Measurements from ENCODE around the gene FBXL16.
"Not testable (repeated sequence)": the region's sequence is repeated elsewhere in the genome, so short reads cannot be mapped to it uniquely, and the experiment has no call there.

Gene FBXL16

GRCh38 chr16:705431-706188 lies at the start of gene FBXL16:
TSS of gene FBXL16 (minus strand) at chr16:705801. CDS start at chr16:697405, 8,396 bp downstream.
- peak; percentile 69 to 81 for DNase-seq

DNA sequence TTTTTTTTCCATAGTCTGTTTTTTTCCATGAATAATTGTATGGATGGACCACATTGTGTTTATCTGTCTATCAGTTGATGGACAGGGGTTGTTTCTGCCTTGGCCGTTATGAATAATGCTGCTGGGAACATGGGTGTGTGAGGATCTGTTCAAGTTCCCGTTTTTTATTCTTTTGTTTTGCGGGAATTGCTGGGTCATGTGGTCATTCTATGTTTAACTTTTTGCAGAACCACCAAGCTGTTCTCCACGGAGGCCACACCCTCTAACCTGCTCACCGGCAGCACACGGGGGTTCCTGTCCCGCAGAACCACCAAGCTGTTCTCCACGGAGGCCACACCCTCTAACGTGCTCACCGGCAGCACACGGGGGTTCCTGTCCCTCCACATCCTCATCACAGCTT lies 49.1 kb upstream of the FBXL16 start:
- no peak for DNase-seq

- not testable (repeated sequence) for DNase-seq
Observed at GRCh38 chr16:754121-754607, 48.6 kb upstream of the FBXL16 start.

DNA sequence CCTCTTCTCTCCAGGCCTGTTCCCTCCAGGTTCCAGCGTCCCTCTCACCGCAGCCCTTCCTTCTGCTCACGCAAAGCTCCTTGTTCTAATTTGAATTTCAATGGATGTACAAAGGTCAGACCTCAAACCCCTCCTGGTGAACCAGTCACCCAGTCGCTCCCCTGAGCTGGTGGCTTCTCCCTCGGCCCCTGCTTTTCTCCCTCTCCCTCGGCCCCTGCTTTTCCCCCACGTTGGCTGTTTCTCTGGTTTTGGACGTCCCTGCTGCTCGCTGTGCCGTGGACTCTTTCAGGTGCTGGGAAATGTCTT lies 46.4 kb upstream of the FBXL16 start:
- no peak for DNase-seq

DNA sequence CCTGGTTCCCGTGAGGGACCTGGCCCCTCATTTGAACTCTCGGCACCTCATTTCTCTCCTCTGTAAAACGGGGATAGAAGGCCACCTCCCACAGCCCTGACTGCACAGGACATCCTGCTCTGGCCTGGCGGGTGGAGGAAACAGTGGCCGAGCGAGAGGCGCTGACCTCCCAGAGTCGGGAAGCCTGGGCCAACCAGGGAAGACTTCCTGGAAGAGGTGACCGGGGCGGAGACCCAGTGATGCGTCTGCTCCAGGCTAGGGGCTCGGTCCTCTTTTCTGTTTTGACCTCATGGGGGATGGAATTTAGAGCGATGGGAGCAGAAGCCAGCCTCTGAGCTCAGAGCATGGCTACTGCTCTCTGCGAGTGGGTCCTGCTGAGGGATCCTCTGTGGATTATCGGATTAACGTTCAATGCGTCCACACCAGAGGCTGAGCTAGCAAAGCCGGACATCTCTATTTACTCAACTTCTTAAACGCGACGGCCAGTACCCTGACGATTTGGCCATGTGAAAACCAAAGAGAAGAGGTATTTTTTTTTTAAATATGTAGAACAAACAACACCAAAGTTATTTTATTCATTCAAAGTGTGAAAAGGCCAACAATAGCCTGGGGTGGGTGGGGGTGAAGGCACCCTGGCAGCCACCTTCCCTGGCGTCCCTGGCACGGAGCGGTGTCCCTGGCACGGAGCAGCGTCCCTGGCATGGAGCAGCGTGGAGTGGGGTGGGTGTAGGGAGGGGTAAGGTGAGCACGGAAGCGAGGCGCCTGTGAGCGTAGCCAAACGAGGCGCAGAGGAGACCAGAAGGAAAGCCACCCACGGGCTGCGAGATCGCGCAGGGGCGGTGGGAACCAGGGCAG lies 45.8 kb upstream of the FBXL16 start:
- no peak for DNase-seq

- DNase-seq: no peak
Observed at GRCh38 chr16:750485-750884, 44.9 kb upstream of the FBXL16 start.

DNA sequence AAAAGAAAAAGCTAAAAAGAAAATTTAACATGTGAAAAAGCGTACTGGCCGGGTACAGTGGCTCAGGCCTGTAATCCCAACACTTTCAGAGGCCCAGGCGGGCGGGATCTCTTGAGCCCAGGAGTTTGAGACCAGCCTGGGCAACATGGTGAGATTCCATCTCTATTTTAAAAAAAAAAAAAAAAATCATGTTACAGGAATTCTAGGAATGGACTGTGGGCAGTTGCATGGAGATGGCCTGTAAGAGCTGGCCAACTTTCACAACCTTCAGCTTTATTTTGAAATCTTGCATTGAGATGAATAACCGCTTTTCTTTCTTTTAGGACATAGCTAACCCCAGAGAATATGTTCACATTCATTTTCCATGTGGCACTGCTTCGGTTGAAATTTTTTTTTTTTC lies 43.4 kb upstream of the FBXL16 start:
- no peak for DNase-seq

DNA sequence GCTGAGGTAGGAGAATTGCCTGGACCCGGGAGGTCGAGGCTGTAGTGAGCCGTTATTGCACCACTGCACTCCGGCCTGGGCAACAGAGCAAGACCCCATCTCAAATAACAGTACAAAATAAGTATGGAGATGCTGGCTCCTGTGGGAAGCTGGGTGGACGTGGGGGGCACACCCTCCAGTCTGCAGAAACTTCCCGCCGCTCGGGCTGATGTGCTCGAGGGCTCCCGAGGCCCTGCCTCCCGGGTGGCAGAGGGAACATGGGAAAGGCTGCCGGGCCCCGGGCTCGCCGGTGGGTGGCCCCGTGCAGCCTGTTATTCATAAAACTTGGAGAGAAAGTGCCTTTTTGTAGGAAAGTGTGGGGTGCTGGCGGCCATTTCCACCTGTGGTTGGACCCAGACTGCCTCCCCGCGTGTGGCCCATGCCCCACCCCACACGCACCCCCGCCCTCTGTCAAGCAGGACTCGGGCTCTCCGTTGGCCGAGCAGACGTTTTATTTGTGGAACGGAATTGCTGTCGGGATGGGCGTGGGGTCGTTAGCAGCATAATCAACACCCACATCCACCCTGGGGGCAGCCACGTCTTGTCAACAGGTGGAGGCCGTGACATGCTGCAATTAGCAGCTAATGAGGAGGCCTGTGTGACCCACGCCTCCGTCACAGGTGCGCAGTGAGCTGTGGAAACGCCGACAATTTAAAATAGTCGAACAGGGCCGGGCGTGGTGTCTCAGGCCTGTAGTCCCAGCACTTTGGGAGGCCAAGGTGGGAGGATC lies 42.6 kb upstream of the FBXL16 start:
- no peak for DNase-seq

GRCh38 chr16:746637-747036 lies 41.0 kb upstream of the FBXL16 start:
- DNase-seq: no peak

GRCh38 chr16:745739-746138 lies 40.1 kb upstream of the FBXL16 start:
- DNase-seq: no peak

- DNase-seq: no peak
Observed at GRCh38 chr16:743794-744500, 38.3 kb upstream of the FBXL16 start.

DNA sequence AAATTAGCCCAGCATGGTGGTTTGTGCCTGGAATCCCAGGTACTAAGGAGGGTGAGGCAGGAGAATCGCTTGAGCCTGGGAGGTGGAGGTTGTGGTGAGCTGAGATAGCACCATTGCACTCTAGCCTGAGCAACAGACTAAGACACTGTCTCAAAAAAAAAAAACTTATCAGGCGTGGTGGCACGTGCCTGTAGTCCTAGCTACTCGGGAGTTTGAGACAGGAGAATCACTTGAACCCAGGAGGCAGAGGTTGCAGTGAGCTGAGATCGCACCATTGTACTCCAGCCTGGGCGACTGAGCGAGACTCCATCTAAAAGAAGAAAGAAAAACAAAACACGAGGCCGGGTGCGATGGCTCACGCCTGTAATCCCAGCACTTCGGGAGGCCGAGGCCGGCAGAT lies 37.3 kb upstream of the FBXL16 start:
- DNase-seq: not testable (repeated sequence)

DNA sequence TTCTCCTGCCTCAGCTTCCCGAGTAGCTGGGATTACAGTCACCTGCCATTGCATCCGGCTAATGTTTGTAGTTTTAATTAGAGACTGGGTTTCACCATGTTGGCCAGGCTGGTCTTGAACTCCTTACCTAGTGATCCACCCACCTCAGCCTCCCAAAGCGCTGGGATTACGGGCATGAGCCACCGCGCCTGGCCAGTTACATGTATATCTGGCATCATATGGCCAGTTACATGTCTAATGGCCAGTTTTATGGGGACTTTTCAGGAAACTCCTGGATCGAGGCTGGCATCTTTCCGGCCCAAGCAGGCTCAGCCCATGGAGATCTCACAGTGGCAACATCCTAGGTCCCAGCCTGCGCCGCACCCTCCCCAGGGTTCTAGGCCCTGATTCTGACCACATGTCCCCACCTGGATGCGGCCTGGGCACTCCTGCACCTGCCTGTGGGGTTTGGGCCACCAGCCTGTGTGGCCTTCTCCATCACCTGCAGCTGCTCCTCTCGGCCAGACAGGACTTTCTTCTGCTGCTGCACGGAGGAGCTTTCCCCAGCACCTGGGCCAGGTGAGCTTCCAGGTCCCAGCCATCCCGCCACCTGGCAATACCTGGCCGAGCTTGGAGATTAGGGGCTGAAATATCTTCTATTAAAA lies 36.5 kb upstream of the FBXL16 start:
- DNase-seq: no peak

DNA sequence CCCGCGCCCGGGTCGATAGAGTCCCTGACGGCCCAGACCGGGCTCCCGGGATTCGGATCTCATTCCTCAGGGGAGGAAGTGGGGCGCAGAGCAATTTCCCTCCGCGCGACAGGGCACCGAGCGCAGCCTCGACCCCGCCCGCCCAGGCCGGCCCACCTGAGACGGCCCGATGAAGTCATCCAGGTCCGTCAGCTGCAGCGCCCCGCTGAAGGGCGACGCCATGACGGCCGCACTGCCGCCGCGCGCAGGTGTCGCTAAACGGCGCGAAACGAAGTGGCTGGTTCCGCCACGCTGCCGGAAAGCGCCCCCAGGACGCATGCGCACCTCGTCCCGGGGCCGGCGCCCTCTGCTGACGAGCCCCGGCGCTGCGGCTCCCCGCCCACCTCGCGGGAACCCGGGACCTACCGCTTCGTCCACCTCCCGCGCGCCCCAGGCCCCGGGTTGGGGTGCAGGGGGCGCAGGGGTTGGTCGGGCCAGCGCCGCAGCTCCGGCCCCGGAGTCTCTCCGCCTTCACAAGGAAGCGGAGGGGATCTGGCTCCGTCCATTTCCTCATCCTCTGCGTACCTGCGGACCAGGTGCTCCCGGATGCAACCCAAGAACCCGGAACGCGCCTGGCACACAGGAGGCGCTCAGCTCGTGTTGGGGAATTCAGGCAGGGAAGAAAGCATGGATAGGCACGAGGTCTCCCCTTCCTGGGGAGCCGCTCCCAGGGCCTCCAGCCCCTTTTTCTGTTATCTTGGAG lies 35.3 kb upstream of the FBXL16 start, which contains the start of gene CIAO3:
TSS of gene CIAO3 (minus strand) at position 234 of the 742 bp plus-strand sequence. CDS start at position 222, 12 bp downstream.
- DNase-seq: peak; percentile 91 to 95

DNA sequence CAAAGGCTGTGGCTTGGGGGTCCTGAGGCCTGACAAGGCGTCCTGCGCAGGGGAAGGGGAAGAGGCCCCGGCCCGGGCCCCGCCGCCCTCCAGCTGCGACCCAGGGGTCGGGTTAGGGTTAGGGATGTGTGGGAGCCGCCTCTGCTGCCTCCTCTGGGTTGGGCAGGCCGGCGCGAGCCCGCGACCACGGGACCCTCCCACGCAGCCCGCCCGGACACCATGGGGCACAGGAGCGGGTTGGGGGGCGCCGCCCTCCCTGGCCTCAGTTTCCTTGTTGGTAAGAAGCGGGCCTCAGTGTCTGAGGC lies 34.8 kb upstream of the FBXL16 start:
- no peak for DNase-seq

GRCh38 chr16:739560-740458 lies 34.2 kb upstream of the FBXL16 start:
- DNase-seq: no peak

GRCh38 chr16:736936-737481 lies 31.4 kb upstream of the FBXL16 start:
- DNase-seq: no peak

DNA sequence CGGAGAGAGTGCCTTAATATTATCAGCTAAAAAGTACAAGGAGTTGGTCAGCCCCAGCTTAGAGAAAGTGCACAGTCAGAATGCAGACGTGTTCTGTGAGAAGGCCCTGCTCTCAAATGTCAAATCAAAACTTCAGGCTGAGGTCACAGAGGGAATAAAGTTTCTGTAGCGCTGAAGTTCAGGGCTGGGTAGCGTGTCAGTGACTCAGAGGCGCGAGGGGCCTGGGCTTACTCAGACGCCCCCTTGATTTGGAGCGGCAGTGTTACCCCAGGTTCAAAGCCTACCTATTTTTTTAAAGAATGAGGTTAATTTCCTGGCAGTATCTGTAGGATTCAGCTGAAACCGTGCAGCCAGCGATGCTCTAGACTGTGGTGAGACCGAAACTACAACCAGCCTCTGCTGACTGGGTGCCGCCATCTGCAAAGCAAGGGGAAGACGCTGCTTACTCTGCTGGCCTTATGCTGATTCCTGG lies 30.4 kb upstream of the FBXL16 start:
- no peak for DNase-seq

DNA sequence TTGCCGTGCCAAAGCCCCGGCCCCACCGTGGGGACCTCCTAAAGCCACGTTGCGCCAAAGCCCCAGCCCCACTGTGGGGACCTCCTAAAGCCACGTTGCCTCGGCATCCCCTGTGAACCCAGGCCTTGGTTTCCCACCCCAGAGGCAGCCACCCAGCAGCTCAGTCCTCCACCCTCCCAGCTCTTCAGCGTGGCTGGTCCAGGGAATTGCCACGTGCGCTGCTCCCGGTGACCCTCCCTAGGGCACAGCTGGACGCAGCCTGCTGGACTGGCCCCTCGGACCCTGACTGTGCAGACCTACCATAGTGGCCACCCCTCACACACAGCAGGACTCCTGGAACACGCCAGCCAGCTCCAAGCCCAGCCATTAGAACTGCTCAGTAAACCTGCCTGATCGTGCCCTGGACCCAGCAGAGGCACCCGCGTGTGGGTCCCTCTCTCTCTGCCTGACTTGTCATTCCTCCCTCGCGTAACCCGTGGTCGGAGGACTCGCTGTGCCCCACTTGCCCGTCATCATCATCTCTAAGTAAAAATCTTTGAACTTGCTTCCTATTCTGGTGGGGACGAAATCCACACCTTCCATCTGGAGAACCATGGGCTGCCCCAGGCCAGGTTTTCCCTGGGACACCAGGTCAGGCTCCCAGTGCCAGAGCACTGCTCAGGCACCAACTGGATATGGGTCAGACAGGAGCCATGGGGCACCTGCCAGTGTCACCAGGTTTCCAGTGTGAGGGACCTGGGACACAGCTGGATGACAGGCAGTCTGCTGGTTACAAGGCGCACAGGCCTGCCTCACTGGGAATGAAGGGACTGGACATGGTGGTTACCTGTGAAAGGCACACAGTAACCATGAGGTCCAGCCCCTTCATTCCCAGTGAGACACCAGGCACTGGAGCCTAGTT lies 29.6 kb upstream of the FBXL16 start:
- no peak for DNase-seq
